H1 (cell line): ENCODE results near the gene KRTAP17-1. TPM values are rescaled to one million over a fixed set of nuclear protein-coding genes. Genes with fewer than 3 reads are reported as not detected.

ENCODE experiments used
- CTCF ChIA-PET: fragments of 300-600 bp; sonication (Branson Sonifier 250); formaldehyde crosslinking; loops from one replicate; lab custom pipeline; 2021; ENCODE audit not compliant: partially characterized antibody; lab: Charles Lee
- POLR2A ChIA-PET: fragments of 300-600 bp; sonication (Branson Sonifier 250); formaldehyde crosslinking; loops from one replicate; lab custom pipeline; 2021; ENCODE audit warnings: inconsistent platforms; ENCODE audit not compliant: partially characterized antibody; lab: Charles Lee
- DNase-seq, 2 experiments: peaks; one replicate each; pipeline versions ENCODE4 v3.0.0 to v3.0.0-alpha.2; 2010 to 2022; ENCODE audit warnings: low spot score in 2 of 2, low read depth in 1 of 2, mixed read lengths in 1 of 2
- FAIRE-seq: peaks from 2 replicates; lab custom pipeline; 2011; peaks lifted over from hg19 to GRCh38; lab: Jason Lieb, UNC
- H2AFZ ChIP-seq: 2 replicates; pipeline ENCODE4 v1.8.1; 2012; ENCODE audit warnings: low read length, inconsistent platforms
- H2AK5ac ChIP-seq: 2 replicates; pipeline ENCODE4 v1.6.1; 2013; ENCODE audit warnings: low read depth, low read length
- H2BK120ac ChIP-seq: replicated peaks from 2 replicates; pipeline ENCODE3; 2013; ENCODE audit warnings: low read depth, low read length, inconsistent platforms
- H2BK12ac ChIP-seq: 2 replicates; pipeline ENCODE4 v1.6.1; 2013; ENCODE audit warnings: low read depth, low read length
- H2BK15ac ChIP-seq: 2 replicates; pipeline ENCODE4 v1.6.1; 2013; ENCODE audit warnings: low read length
- H2BK20ac ChIP-seq: 2 replicates; pipeline ENCODE4 v1.6.1; 2013; ENCODE audit warnings: low read length
- H2BK5ac ChIP-seq: 2 replicates; pipeline ENCODE4 v1.6.1; 2013; ENCODE audit warnings: low read depth, low read length
- H3K14ac ChIP-seq: 2 replicates; pipeline ENCODE4 v1.6.1; 2013; ENCODE audit warnings: inconsistent platforms; ENCODE audit not compliant: insufficient read length
- H3K18ac ChIP-seq: 2 replicates; pipeline ENCODE4 v1.6.1; 2013; ENCODE audit warnings: low read length; ENCODE audit errors: extremely low read depth
- H3K23ac ChIP-seq: 2 replicates; pipeline ENCODE4 v1.6.1; 2013; ENCODE audit warnings: inconsistent platforms; ENCODE audit not compliant: insufficient read length
- H3K23me2 ChIP-seq: 2 replicates; pipeline ENCODE4 v1.6.1; 2013; ENCODE audit warnings: low read depth, low read length
- H3K27ac ChIP-seq: 2 replicates; pipeline ENCODE4 v1.6.1; 2011; ENCODE audit warnings: low read depth, low read length, inconsistent platforms
- H3K27me3 ChIP-seq, 4 experiments: replicated peaks in 1 of 4; 1 replicate in 1 of 4; 2 replicates in 3 of 4; pipeline versions ENCODE4 v1.6.1 to v1.8.1; 2011 to 2013; ENCODE audit warnings: low read length in 3 of 4, mild to moderate bottlenecking in 3 of 4, inconsistent platforms in 2 of 4, mixed read lengths in 2 of 4, moderate library complexity in 1 of 4; ENCODE audit not compliant: control insufficient read depth in 3 of 4, insufficient read depth in 3 of 4; ENCODE audit errors: extremely low read depth in 1 of 4
- H3K36me3 ChIP-seq, 4 experiments: 2 replicates each; pipeline versions ENCODE4 v1.6.1 to v1.8.1; 2011 to 2013; ENCODE audit warnings: mild to moderate bottlenecking in 4 of 4, low read length in 3 of 4, moderate library complexity in 2 of 4, control low read depth in 1 of 4, inconsistent platforms in 1 of 4; ENCODE audit not compliant: insufficient read depth in 4 of 4, control insufficient read depth in 2 of 4
- H3K4ac ChIP-seq: replicated peaks from 2 replicates; pipeline ENCODE3; 2013; ENCODE audit warnings: low read length, low read depth, mixed read lengths, inconsistent platforms; ENCODE audit not compliant: insufficient read length
- H3K4me1 ChIP-seq, 4 experiments: replicated peaks in 1 of 4; 1 replicate in 1 of 4; 2 replicates in 3 of 4; pipeline versions ENCODE4 v1.6.1 to v1.8.1; 2011 to 2013; ENCODE audit warnings: low read length in 3 of 4, inconsistent platforms in 2 of 4, mixed read lengths in 1 of 4; ENCODE audit not compliant: insufficient read depth in 4 of 4, control insufficient read depth in 3 of 4
- H3K4me2 ChIP-seq, 2 experiments: 2 replicates each; pipeline versions ENCODE4 v1.6.1 to v1.8.1; 2011 to 2013; ENCODE audit warnings: low read depth in 2 of 2, low read length in 2 of 2, control low read depth in 1 of 2, inconsistent platforms in 1 of 2, mild to moderate bottlenecking in 1 of 2; ENCODE audit not compliant: insufficient read depth in 1 of 2
- H3K4me3 ChIP-seq, 4 experiments: fragments of 200-600, 300-600 bp in 1 of 4; sonication (generic), shearing (Covaris generic), sonication (Bioruptor Twin) in 1 of 4; 2 replicates each; pipeline versions ENCODE4 v1.5.1 to v1.8.1; 2011 to 2016; ENCODE audit warnings: low read length in 4 of 4, low read depth in 3 of 4, control low read depth in 2 of 4, inconsistent platforms in 2 of 4, mild to moderate bottlenecking in 2 of 4, mixed read lengths in 1 of 4, moderate library complexity in 1 of 4; ENCODE audit not compliant: insufficient read depth in 2 of 4; ENCODE audit errors: extremely low read depth in 1 of 4
- H3K56ac ChIP-seq: replicated peaks from 2 replicates; pipeline ENCODE3; 2013; ENCODE audit warnings: low read depth, mild to moderate bottlenecking, mixed read lengths, low read length, inconsistent platforms; ENCODE audit not compliant: insufficient read length
- H3K79me1 ChIP-seq: 2 replicates; pipeline ENCODE4 v1.6.1; 2013; ENCODE audit warnings: low read depth, low read length, control low read depth
- H3K79me2 ChIP-seq, 2 experiments: 2 replicates each; pipeline versions ENCODE4 v1.6.1 to v1.8.1; 2012 to 2013; ENCODE audit warnings: low read length in 2 of 2, mild to moderate bottlenecking in 2 of 2, inconsistent platforms in 1 of 2; ENCODE audit not compliant: insufficient read depth in 2 of 2, control insufficient read depth in 1 of 2
- H3K9ac ChIP-seq, 4 experiments: replicated peaks in 1 of 4; 1 replicate in 1 of 4; 2 replicates in 3 of 4; pipeline versions ENCODE4 v1.6.1 to v1.8.1; 2011 to 2013; ENCODE audit warnings: low read depth in 3 of 4, low read length in 3 of 4, control low read depth in 2 of 4, mild to moderate bottlenecking in 2 of 4, moderate library complexity in 2 of 4, inconsistent platforms in 1 of 4; ENCODE audit errors: extremely low read depth in 1 of 4
- H3K9me3 ChIP-seq, 2 experiments: 2 replicates each; pipeline versions ENCODE4 v1.6.1 to v1.8.1; 2012 to 2013; ENCODE audit warnings: mild to moderate bottlenecking in 2 of 2, moderate library complexity in 2 of 2, control low read depth in 1 of 2, inconsistent platforms in 1 of 2, low read depth in 1 of 2, low read length in 1 of 2, mixed read lengths in 1 of 2; ENCODE audit not compliant: insufficient read depth in 2 of 2
- H4K20me1 ChIP-seq, 2 experiments: replicated peaks in 1 of 2; 2 replicates each; pipeline versions ENCODE3 to v1.8.1; 2011 to 2013; ENCODE audit warnings: inconsistent platforms in 2 of 2, low read length in 2 of 2, mild to moderate bottlenecking in 1 of 2; ENCODE audit not compliant: insufficient read depth in 2 of 2, control insufficient read depth in 1 of 2
- H4K5ac ChIP-seq: 2 replicates; pipeline ENCODE4 v1.6.1; 2013; ENCODE audit warnings: low read length, low read depth, mixed read lengths, inconsistent platforms; ENCODE audit not compliant: insufficient read length
- H4K8ac ChIP-seq: 2 replicates; pipeline ENCODE4 v1.8.0; 2013; ENCODE audit warnings: mild to moderate bottlenecking, moderate library complexity, low read length, inconsistent platforms; ENCODE audit not compliant: insufficient read depth; ENCODE audit errors: extremely low read depth
- H4K91ac ChIP-seq: replicated peaks from 2 replicates; pipeline ENCODE3; 2013; ENCODE audit warnings: low read length, mixed read lengths, inconsistent platforms; ENCODE audit not compliant: insufficient read length
- ATF2 ChIP-seq: IDR thresholded peaks from 2 replicates; pipeline ENCODE4 v1.6.1; 2012; ENCODE audit warnings: low read length, inconsistent platforms
- ATF3 ChIP-seq: IDR thresholded peaks from 2 replicates; pipeline ENCODE4 v1.6.1; 2011; ENCODE audit warnings: low read depth, mild to moderate bottlenecking, low read length; ENCODE audit not compliant: insufficient read depth
- CREB1 ChIP-seq: IDR thresholded peaks from 2 replicates; pipeline ENCODE4 v1.6.1; 2012; ENCODE audit warnings: inconsistent platforms
- CTCF ChIP-seq, 3 experiments: IDR thresholded peaks; 1 replicate in 2 of 3; 2 replicates in 1 of 3; pipeline versions ENCODE4 v1.5.1 to v1.6.1; 2011; ENCODE audit warnings: low read length in 3 of 3, mild to moderate bottlenecking in 3 of 3, inconsistent platforms in 2 of 3, low read depth in 1 of 3, moderate library complexity in 1 of 3; ENCODE audit not compliant: insufficient read depth in 1 of 3; ENCODE audit errors: control extremely low read depth in 1 of 3
- EP300 ChIP-seq, 2 experiments: IDR thresholded peaks; 1 replicate in 1 of 2; 2 replicates in 1 of 2; pipeline ENCODE4 v1.6.1; 2011 to 2012; ENCODE audit warnings: low read depth in 2 of 2, low read length in 2 of 2, mild to moderate bottlenecking in 2 of 2, borderline replicate concordance in 1 of 2, inconsistent platforms in 1 of 2, moderate library complexity in 1 of 2
- FOSL1 ChIP-seq: IDR thresholded peaks from 2 replicates; pipeline ENCODE4 v1.6.1; 2011; ENCODE audit warnings: mild to moderate bottlenecking, low read depth, low read length, moderate library complexity; ENCODE audit not compliant: insufficient read depth
- POLR2A ChIP-seq, 2 experiments: IDR thresholded peaks; 1 replicate in 1 of 2; 2 replicates in 1 of 2; pipeline ENCODE4 v1.6.1; 2011; ENCODE audit warnings: low read depth in 2 of 2, low read length in 2 of 2, mild to moderate bottlenecking in 2 of 2; ENCODE audit errors: control extremely low read depth in 1 of 2
- RAD21 ChIP-seq, 2 experiments: IDR thresholded peaks in 1 of 2; conservative IDR thresholded peaks in 1 of 2; 2 replicates each; pipeline ENCODE4 v1.6.1; 2011; ENCODE audit warnings: low read depth in 2 of 2, low read length in 2 of 2, improper control_type of control experiment in 1 of 2, inconsistent platforms in 1 of 2, mild to moderate bottlenecking in 1 of 2, moderate library complexity in 1 of 2
- WGBS, 2 experiments: shearing (Covaris generic) in 1 of 2; methylation state at CpG; one replicate each; pipeline versions ENCODE4 v1.1.6 to v1.1.7; 2013 to 2015; ENCODE audit warnings: low lambda C conversion rate in 2 of 2, mixed read lengths in 2 of 2, inconsistent platforms in 1 of 2, low coverage in 1 of 2, missing lambda C conversion rate in 1 of 2; ENCODE audit not compliant: insufficient replicate concordance in 2 of 2, insufficient coverage in 1 of 2, insufficient read length in 1 of 2; ENCODE audit errors: extremely low coverage in 1 of 2, missing lambda C conversion rate in 1 of 2; 5-methylcytosine and 5-hydroxymethylcytosine counted together
- polyA plus RNA-seq, 7 experiments: library from polyadenylated mRNA; depleted of rRNA in 3 of 7; stranded (reverse) in 5 of 7; unstranded in 2 of 7; fragments of >200 nt in 5 of 7; fragments of 200-250 nt in 2 of 7; gene quantifications; 1 replicate in 5 of 7; 2 replicates in 1 of 7; 4 replicates in 1 of 7; pipeline versions ENCODE4 v1.2.1 to v1.2.3, GENCODE V29; 2011 to 2013; ENCODE audit warnings: missing spikeins in 2 of 7, mixed read lengths in 2 of 7
- total RNA-seq: library from RNA; stranded (reverse); fragmentation: NEBNext Ultra II Directional; extraction: Animal tissue kit (Norgen Biotek cat#: 25700); gene quantifications from 2 replicates; pipeline ENCODE4 v1.2.1, GENCODE V29; 2021

Gene KRTAP17-1
- total and polyA plus RNA-seq, 2 of the 8 experiments (the other 6 are each of a cell fraction or from before 2014, with no cell fraction given), result not detected

GRCh38 chr17:41340494-41340893 is 25.0 kb upstream of the KRTAP17-1 start:
- Histone ChIP-seq H3K79me1 (no peaks in the 10 kb centered on the region), H2BK15ac (no peak overlapping the region), H3K27ac (no peak overlapping the region), H4K8ac (no peak overlapping the region), H3K4me1 (no peaks in the 10 kb centered on the region), H3K9ac (no peak overlapping the region), H4K5ac (no peak overlapping the region), H4K20me1 (no peaks in the 10 kb centered on the region), H3K4me3 (no peak overlapping the region), H3K9me3 (peaks cover 0 to 10% of the 10 kb centered on the region in 2 experiments; a peak in 2 of 4 replicates), H3K14ac (no peak overlapping the region), H2BK12ac (no peak overlapping the region), H3K36me3 (no peaks in the 10 kb centered on the region), H2BK5ac (no peak overlapping the region), H3K18ac (no peak overlapping the region), H3K4ac (no peak overlapping the region), H3K23ac (no peak overlapping the region), H2AK5ac (no peak overlapping the region), H3K23me2 (no peaks in the 10 kb centered on the region), H3K56ac (no peak overlapping the region), H2BK120ac (no peak overlapping the region), H2AFZ (no peak overlapping the region), H3K4me2 (no peak overlapping the region), H4K91ac (no peak overlapping the region), H3K79me2 (no peaks in the 10 kb centered on the region), H3K27me3 (no peaks in the 10 kb centered on the region), H2BK20ac (no peak overlapping the region)
- DNase-seq (peak in 1 of 2 experiments; percentile 27), FAIRE-seq (no peak)
- ChIA-PET CTCF (interaction anchor here (0.6 to 1.5 kb wide), 5 partner anchors 9 to 301 kb away, joined by 3 to 6 read pairs (median 4); no protein-coding TSS in a partner anchor), POLR2A (interaction anchor here (1.0 kb wide), 1 partner anchor 27 kb away, joined by 3 read pairs; no protein-coding TSS in a partner anchor)
- 87% methylated on average over 3 of the region's 3 CpGs; no CpG with 5 or more reads in 1 of the 2 experiments for WGBS, 2 experiments
- TF ChIP-seq FOSL1 (no peak), POLR2A (IDR thresholded peaks at IDR 0.05; ENCODE audit: control extremely low read depth in 1 of 2, low read depth in 2 of 2, low read length in 2 of 2) (no peak), CTCF (IDR thresholded peaks at IDR 0.05; ENCODE audit: control extremely low read depth in 1 of 3, insufficient read depth in 1 of 3, low read depth in 1 of 3, low read length in 3 of 3) (no peak), CREB1 (no peak), ATF3 (no peak), ATF2 (no peak), RAD21 (IDR thresholded peaks at IDR 0.05 in 1 of 2, conservative IDR thresholded peaks at IDR 0.05 in 1 of 2; ENCODE audit: low read depth in 2 of 2, low read length in 2 of 2) (no peak), EP300 (IDR thresholded peaks at IDR 0.05; ENCODE audit: borderline replicate concordance in 1 of 2, low read depth in 2 of 2, low read length in 2 of 2) (no peak)
